HG03521 (cell line): Measurements from ENCODE around the gene RPL32.

Experiments used
- ATAC-seq: cut with Tn5 transposase; IDR thresholded peaks from one replicate; pipeline ENCODE4 v1.9.1; 2021; ENCODE audit warnings: mild to moderate bottlenecking, moderate library complexity; ENCODE audit not compliant: unreplicated experiment

The RPL32 gene

DNA sequence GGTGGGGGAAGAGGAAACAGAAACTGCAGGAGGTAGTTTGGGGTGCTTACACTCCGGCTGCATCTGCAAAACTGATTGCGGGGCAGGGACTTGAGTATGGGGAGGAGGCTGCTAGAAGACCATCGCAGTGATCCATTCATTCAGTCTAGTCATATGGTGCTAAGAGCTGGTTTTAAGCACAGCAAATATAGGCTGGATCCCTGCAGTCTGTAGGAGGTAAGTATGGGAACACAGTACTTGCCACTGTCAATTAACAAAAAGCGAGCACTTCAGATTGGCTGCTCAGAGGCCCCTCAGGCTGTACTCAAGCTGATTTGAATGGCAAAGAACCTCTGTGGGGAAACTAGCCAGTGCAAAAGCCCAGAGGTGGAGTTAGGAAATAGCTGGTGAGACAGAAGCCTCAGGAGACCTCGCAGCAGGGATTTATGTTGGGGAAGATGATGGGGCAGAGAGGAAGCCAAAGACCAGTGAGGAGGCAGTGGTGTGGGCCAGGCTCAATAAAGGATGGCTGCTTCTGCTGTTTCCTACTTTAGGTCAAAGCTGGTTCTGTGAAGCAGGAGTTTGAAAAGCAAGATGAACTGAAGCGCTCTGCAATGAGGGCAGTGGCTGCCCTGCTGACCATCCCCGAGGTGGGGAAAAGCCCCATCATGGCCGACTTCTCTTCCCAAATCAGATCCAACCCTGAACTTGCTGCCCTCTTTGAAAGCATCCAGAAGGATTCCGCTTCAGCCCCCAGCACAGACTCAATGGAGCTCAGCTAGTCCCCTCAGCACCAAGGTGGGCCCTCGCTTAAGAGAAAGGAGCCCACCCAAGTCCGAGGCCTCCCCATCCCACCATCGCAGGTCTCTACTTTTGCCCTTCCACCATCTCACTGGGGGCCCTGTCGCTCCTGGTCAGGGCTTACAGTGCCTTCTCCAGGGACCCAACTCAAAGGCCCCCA lies 7.9 kb downstream of the RPL32 start:
- ATAC-seq, result no peak

GRCh38 chr3:12832350-12833221 lies 8.8 kb downstream of the RPL32 start:
- no peak for ATAC-seq

DNA sequence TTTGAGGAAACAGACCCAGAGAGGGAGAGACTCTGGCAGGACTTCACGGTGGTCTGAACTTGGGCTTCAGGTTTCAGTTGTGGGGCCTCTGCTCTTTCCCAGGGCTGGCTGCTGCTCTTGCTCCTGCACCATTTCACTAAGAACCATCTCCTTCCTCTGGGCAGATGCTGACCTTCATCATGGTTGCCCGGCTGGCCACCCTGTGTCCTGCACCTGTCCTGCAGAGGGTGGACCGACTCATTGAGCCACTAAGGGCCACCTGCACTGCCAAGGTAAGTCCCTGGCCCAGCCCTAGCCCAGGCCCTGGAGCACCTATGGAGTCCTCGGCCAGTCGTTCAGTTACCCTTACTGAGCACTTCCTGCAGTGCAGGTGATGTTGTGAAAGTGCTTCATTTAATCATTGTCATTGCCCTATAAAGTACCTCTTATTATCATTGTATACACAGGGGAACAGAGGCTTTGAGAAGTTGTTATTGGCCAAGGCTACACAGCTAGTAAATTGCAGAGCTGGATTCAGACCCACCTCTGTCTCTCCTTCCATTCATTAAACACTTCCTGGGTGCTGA lies 10.0 kb downstream of the RPL32 start:
- no peak for ATAC-seq

DNA sequence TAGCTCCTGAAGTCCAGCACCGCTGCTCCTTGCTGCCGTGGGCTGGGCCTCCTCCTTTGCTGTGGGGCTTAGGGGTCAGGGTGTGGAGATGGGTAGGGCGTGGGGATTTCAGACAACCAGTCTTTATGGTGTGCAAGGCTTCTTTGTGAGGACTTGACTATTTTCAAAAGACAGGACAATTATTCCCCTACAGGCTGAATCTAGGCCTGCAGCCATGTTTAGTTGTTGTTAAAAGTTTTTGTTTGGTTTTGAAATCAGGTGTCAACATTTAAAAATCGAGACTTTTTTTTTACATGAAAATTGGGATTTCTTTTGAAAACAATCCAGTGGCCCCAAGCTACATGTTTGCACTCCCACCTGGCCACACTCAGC lies 10.6 kb downstream of the RPL32 start:
- ATAC-seq, result no peak

GRCh38 chr3:12829886-12830784 lies 11.2 kb downstream of the RPL32 start:
- ATAC-seq, result no peak

- ATAC-seq, result no peak
Measured at GRCh38 chr3:12829404-12829803, 12.0 kb downstream of the RPL32 start.

DNA sequence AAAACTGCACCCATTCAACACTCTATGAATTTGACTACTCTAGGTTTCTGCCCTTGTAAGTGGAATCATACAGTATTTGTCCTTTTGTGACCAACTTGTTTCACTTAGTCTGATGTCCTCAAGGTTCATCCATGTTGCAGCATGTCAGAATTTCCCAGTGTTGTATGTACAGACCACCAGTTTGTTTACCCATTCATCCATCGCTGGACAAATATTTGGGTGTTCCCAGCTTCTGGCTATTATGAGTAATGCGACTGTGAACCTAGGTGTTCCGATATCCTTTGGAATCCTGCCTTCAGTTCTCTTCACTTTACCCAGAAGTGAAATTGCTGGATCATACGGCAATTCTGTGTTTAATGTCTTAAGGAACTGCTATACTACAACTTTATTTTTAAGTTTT lies 12.6 kb downstream of the RPL32 start:
- ATAC-seq, result no peak

- ATAC-seq, result no peak
Measured at GRCh38 chr3:12825156-12825555, 16.2 kb downstream of the RPL32 start.

GRCh38 chr3:12824299-12824698 lies 17.1 kb downstream of the RPL32 start:
- ATAC-seq, result no peak

DNA sequence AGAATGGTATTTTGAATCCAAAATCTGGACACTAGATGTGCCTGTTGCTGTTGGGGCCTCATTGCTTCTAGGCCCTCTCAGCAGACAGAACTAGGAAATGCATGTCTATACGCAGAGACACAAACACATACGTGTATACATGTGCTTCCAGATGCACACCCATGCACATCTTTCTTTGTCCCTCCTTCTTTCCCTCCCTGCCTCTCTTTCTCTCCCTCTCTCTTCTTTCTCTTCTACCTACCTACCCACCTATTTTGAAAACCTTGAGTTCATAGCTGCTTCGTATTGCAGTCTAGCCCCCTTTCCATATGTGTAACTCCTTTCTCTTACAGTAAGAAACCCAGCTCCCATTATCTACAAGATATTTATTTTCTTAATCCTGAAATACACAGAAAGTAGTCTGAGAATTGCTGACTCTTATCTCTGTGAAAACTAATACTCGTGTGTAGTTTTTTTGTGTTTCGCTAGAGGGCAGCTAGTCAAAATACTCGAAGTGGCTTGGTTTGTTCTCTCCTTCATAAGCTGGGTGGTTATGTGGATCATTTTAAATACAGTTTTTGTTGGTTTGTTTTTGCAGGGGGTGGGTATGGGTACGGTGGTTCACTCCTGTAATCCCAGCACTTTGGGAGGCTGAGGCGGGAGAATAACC lies 18.5 kb downstream of the RPL32 start:
- ATAC-seq, result no peak

GRCh38 chr3:12818773-12819172 lies 22.6 kb downstream of the RPL32 start:
- ATAC-seq, result no peak

DNA sequence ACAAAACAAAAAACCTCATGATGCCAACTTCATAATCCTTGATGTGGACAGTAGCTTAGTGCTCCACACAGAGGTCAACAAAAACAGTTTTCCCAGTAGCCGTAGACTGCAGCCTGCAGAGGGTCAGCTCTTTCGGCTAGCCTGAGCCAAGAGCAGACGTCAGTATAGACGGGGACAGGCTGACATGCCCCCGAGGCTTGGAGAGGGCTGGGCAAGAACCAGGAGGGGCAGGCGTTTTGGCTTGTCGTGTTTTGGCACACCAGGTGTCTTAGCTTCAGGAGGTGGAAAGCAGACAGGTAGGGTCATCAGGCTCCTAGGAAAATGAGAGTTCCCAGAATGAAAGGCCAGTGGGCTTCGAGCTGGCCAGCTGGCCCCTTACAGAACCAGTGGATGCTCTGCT lies 23.1 kb downstream of the RPL32 start:
- no peak for ATAC-seq

DNA sequence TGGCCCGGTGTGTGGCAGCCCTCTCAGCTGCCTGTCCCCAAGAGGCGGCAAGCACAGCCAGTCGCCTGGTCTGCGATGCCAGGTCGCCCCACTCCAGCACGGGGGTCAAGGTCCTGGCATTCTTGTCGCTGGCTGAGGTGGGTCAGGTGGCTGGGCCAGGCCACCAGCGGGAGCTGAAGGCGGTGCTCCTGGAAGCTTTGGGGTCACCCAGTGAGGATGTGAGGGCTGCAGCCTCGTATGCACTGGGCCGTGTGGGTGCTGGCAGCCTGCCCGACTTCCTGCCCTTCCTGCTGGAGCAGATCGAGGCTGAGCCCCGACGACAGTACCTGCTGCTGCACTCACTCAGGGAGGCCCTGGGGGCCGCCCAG lies 24.0 kb downstream of the RPL32 start:
- no peak for ATAC-seq

DNA sequence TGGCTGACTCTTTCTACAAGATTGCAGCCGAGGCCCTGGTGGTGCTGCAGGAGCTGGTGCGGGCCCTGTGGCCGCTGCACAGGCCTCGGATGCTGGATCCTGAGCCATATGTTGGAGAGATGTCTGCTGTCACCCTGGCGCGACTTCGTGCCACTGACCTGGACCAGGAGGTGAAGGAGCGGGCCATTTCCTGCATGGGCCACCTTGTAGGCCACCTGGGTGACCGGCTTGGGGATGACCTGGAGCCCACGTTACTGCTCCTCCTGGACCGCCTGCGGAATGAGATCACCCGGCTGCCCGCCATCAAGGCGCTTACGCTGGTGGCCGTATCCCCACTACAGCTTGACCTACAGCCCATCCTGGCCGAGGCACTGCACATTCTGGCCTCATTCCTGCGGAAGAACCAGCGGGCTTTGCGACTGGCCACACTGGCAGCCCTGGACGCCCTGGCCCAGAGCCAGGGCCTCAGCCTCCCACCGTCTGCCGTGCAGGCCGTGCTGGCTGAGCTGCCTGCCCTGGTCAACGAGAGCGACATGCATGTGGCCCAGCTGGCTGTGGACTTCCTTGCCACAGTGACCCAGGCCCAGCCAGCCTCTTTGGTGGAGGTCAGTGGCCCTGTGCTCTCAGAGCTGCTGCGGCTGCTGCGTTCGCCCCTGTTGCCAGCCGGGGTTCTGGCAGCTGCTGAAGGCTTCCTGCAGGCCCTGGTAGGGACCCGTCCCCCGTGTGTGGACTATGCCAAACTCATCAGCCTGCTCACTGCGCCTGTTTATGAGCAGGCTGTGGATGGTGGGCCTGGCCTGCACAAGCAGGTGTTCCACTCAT lies 24.6 kb downstream of the RPL32 start:
- no peak for ATAC-seq

DNA sequence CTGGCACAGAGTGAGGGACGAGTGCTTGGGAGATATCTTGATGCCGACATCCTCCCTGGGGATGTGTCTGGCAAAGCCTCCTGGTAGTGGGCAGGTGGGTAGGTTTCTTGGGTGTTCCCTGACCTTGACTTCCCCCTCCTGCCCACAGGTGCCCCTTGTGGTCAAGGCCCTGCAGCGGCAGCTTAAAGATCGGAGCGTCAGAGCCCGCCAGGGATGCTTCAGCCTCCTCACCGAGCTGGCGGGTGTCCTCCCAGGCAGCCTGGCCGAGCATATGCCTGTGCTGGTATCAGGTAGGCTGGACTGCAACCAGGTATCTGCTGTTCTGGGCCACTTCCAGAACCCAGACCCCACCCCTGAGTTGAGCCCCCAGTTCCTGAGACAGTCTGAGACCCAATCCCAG lies 25.6 kb downstream of the RPL32 start:
- no peak for ATAC-seq

- no peak for ATAC-seq
Measured at GRCh38 chr3:12815078-12815477, 26.3 kb downstream of the RPL32 start.

DNA sequence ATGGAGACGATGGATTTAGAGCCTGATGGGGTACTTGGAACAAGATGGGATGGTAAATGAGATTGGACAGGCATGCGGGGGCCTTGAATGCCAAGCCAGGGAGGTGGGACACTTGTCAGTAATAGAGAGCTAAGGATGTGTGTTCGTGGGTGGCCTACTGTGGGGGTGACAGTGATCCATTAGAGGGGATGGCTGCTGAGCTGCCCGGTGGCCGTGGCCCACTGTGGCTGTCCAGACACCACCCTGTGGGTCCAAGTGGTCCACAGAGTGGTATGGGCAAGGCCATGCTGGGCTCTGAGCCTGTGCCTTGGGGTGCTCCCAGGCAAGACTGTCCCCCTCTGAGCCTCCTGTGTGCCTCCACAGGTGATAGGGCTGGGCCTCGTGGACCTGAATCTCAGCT lies 27.4 kb downstream of the RPL32 start:
- no peak for ATAC-seq

DNA sequence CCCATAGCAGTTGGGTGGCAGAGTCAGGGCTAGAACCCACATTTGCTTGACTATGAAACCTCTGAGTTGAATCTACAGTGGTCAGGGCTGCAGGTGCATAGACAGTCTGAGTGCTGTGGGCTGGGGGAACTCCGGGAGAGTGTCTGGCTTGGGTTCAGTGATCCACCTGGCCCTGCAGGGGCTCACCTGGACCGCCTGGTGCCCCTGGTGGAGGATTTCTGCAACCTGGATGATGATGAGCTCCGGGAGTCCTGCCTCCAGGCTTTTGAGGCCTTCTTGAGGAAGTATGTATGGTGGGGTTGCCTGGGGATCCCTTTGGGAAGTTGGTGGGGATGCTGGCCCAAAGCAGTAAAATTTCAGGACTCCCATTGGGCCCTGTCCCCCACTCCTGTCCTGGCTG lies 28.6 kb downstream of the RPL32 start:
- no peak for ATAC-seq

GRCh38 chr3:12810961-12811360 lies 30.4 kb downstream of the RPL32 start:
- ATAC-seq, result no peak
